Cerebellar cortex (tissue), 1 donor: Measurements from ENCODE around the gene TMEM120B.
"Not testable (repeated sequence)": the region's sequence is repeated elsewhere in the genome, so short reads cannot be mapped to it uniquely, and the experiment has no call there.

Experiments used
- DNase-seq: peaks from one replicate; pipeline ENCODE4 v3.0.0-alpha.2; 2015; ENCODE audit warnings: low spot score

The TMEM120B gene

GRCh38 chr12:121776190-121777098 lies 63.9 kb downstream of the TMEM120B start:
- peak; percentile 66 for DNase-seq

GRCh38 chr12:121778567-121779421 lies 66.2 kb downstream of the TMEM120B start:
- no peak for DNase-seq

- no peak for DNase-seq
These were observed 66.9 kb downstream of the TMEM120B start for GRCh38 chr12:121779422-121779895.

DNA sequence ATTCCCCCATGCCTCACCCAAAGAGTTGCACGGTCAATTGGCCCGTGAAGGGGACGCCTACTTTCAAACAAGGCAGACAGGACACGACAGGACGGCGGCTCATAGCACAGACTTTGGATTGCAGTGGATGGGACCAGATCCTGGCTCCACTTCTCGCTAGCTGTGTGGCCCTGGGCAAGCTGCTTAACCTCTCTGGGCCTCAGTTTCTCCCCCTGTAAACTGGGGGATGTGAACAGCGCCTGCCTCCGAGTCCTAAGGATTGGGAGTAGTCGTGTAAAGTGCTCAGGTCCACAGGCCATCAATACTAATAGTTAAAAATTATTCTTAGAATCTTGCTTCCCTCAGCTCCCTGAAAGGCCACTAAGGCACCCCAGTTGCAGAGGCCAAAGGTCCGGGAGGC lies 67.9 kb downstream of the TMEM120B start:
- no peak for DNase-seq

DNA sequence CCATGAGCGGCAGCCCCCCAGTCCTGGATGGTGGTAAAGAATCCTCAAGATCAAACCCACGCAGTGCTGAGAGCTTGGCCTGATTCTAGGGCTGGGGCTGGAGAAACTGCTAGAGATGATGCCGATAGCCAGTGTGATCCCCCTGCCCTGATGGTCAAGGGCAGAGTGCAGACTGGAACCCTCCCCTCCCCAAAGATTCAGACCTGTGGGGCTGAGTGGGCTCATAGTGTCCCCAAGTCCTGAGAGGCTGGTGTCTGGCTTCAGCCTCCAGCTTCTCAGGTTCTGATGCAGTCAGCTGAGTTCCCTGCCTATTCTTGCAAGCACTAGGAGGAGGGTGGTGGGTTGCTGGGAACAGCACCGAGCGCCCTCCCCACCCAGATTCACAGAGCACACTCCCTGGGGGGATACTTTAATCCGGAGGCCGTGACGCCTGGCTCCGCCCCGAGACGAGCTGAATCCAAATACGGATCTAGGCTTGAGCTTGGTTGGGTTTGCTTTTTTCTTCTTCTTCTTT lies 69.0 kb downstream of the TMEM120B start:
- DNase-seq: no peak

- no peak for DNase-seq
These were observed 69.7 kb downstream of the TMEM120B start for GRCh38 chr12:121781998-121782979.

DNA sequence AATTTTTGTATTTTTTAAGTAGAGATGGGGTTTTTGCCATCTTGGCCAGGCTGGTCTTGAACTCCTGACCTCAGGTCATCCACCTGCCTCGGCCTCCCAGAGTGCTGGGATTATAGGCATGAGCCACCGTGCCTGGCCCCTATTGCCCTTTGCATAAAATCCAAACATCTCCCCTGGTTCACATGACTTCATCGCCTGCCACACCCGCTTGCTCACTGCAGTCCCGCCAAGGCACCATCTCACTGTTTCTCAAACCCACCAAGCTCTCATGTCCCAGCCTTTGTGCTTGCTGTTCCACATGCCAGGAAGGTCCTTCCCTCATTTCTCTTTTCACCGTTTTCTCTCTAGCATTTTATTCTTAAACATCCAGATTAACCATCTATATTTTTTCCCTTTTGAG lies 71.2 kb downstream of the TMEM120B start:
- DNase-seq: no peak

GRCh38 chr12:121784460-121784859 lies 71.9 kb downstream of the TMEM120B start:
- no peak for DNase-seq

- DNase-seq: no peak
These were observed 73.9 kb downstream of the TMEM120B start for GRCh38 chr12:121786440-121786825.

- no peak for DNase-seq
These were observed 74.8 kb downstream of the TMEM120B start for GRCh38 chr12:121787063-121788025.

- DNase-seq: no peak
These were observed 75.7 kb downstream of the TMEM120B start for GRCh38 chr12:121788176-121788818.

GRCh38 chr12:121789233-121789781 lies 76.8 kb downstream of the TMEM120B start:
- DNase-seq: no peak

GRCh38 chr12:121789800-121790728 lies 77.5 kb downstream of the TMEM120B start:
- DNase-seq: peak; percentile 16

GRCh38 chr12:121790785-121791184 lies 78.2 kb downstream of the TMEM120B start:
- DNase-seq: not testable (repeated sequence)

- DNase-seq: no peak
These were observed 79.4 kb downstream of the TMEM120B start for GRCh38 chr12:121791671-121792551.

DNA sequence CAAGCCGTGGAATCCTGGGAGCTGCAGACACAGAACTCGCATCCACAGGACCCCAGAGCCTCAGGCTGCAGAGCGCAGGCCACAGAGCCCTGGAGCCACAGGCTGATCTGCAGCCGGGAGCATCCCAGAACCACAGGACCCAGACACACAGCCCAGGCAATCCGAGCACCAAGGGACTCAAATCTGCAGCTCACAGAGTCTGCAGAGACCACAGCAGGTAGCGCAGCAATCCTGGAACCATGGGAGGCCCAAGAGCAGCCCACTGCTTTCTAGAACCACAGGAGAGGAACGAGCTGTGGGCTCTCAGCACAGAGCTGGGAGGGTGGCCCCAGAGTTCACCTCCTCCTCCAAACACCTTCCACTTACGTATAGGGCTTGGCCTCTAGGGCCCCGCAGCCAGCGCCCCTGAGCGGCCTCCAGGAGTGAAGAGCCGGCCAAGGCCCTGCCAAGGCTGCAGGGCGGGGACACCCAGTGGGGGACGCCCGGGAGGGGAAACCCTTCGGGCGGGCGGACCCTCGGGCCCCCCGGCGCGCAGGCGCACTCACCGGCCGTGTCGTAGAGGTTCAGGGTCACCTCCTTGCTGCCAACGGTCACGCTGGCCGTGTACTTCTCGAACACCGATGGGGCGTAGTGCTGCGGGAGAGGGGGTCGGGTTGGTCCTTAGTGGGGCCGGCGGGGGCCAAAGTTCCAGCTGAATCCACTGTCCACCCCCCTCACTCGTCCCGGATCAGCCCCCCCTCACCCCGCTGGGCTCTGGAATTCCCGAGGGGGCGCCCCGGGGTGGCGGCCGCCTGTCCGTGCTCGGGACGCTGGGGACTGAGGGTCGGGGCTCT lies 80.3 kb downstream of the TMEM120B start:
- DNase-seq: no peak
